GM19455 (cell line): Measurements from ENCODE around the gene TRIM44.
"Not testable (repeated sequence)": the region's sequence is repeated elsewhere in the genome, so short reads cannot be mapped to it uniquely, and the experiment has no call there.

ENCODE experiments used
- ATAC-seq: cut with Tn5 transposase; IDR thresholded peaks from one replicate; pipeline ENCODE4 v1.9.1; 2021; ENCODE audit not compliant: unreplicated experiment

Gene TRIM44

GRCh38 chr11:35810045-35810645, 147.6 kb downstream of the TRIM44 start:
- ATAC-seq, result no peak

GRCh38 chr11:35811783-35812182, 149.2 kb downstream of the TRIM44 start:
- ATAC-seq, result no peak

- no peak for ATAC-seq
Measured at GRCh38 chr11:35812828-35813227, 150.3 kb downstream of the TRIM44 start.

- ATAC-seq, result no peak
Measured at GRCh38 chr11:35814081-35814695, 151.6 kb downstream of the TRIM44 start.

GRCh38 chr11:35814720-35815305, 152.2 kb downstream of the TRIM44 start:
- no peak for ATAC-seq

- ATAC-seq, result no peak
Measured at GRCh38 chr11:35815556-35816315, 153.2 kb downstream of the TRIM44 start.

GRCh38 chr11:35820614-35821013, 158.0 kb downstream of the TRIM44 start:
- no peak for ATAC-seq

- ATAC-seq, result no peak
Measured at GRCh38 chr11:35822815-35823495, 160.4 kb downstream of the TRIM44 start.

GRCh38 chr11:35823742-35824298, 161.2 kb downstream of the TRIM44 start:
- no peak for ATAC-seq

- no peak for ATAC-seq
Measured at GRCh38 chr11:35825386-35825785, 162.8 kb downstream of the TRIM44 start.

- no peak for ATAC-seq
Measured at GRCh38 chr11:35826006-35826405, 163.4 kb downstream of the TRIM44 start.

- ATAC-seq, result no peak
Measured at GRCh38 chr11:35826949-35827348, 164.4 kb downstream of the TRIM44 start.

GRCh38 chr11:35836205-35836604, 173.6 kb downstream of the TRIM44 start:
- no peak for ATAC-seq

GRCh38 chr11:35838071-35838470, 175.5 kb downstream of the TRIM44 start:
- ATAC-seq, result no peak

- not testable (repeated sequence) for ATAC-seq
Measured at GRCh38 chr11:35838697-35839367, 176.3 kb downstream of the TRIM44 start.

GRCh38 chr11:35839368-35840161, 177.0 kb downstream of the TRIM44 start:
- no peak for ATAC-seq

GRCh38 chr11:35841733-35842132, 179.2 kb downstream of the TRIM44 start:
- ATAC-seq, result no peak

- ATAC-seq, result no peak
Measured at GRCh38 chr11:35842958-35843357, 180.4 kb downstream of the TRIM44 start.

GRCh38 chr11:35844579-35844978, 182.0 kb downstream of the TRIM44 start:
- ATAC-seq, result no peak

GRCh38 chr11:35845860-35846259, 183.3 kb downstream of the TRIM44 start:
- no peak for ATAC-seq
